ENCODE results near the gene NR6A1.

The NR6A1 gene

DNA sequence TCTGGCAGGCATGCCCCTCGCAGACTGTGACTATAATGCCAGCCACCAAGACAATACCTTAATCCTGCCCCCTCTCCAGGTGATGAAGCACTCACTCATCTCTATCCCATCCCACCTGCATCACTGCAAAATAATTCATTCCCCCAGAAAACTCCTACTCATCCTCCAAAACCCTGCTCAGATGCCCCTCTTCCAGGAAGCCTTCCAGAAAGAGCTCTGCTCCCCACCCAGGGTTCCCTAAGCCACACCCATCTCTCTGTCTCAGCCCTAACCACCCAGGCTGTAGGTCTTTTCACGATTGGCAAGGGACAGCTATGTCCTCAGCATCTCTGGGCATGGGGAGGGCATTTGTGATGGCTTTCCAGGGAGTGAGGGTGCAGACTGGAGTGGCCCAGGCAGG is 281.1 kb downstream of the NR6A1 start:
- H2BK15ac ChIP-seq (ENCODE audit: low read depth, poor library complexity, severe bottlenecking): no peak overlapping the region
- H2BK5ac ChIP-seq (ENCODE audit: low read depth, low read length, poor library complexity, severe bottlenecking): no peak overlapping the region
- H3K18ac ChIP-seq (ENCODE audit: low read depth in 1 of 2, low read length in 2 of 2): no peak overlapping the region
- peak overlapping the region; percentile 72 for H4K91ac ChIP-seq (ENCODE audit: low read length)
- H3K4ac ChIP-seq (ENCODE audit: low read depth in 1 of 2, low read length in 2 of 2): no peak overlapping the region
- H2BK12ac ChIP-seq (ENCODE audit: low read length in 2 of 2): no peak overlapping the region
- no peak overlapping the region for H3K4me2 ChIP-seq (ENCODE audit: low read length, poor library complexity, severe bottlenecking)
- no peak overlapping the region for H2AK5ac ChIP-seq (ENCODE audit: low read length, severe bottlenecking)
- H3K23ac ChIP-seq (ENCODE audit: low read length in 2 of 2): no peak overlapping the region
- no peaks in the 10 kb centered on the region for H3K36me3 ChIP-seq (ENCODE audit: control insufficient read depth in 1 of 2, insufficient read depth in 2 of 2, low read depth in 1 of 2, low read length in 2 of 2)
- no peak for DNase-seq
- H3K27me3 ChIP-seq (ENCODE audit: control insufficient read depth in 1 of 2, insufficient read depth in 1 of 2, low read length in 2 of 2): peaks cover 67 to 89% of the 10 kb centered on the region in 2 experiments
- no peak overlapping the region for H4K8ac ChIP-seq (ENCODE audit: low read length)
- H3K9me3 ChIP-seq (ENCODE audit: control insufficient read depth, low read length): peaks cover 3% of the 10 kb centered on the region
- H3K14ac ChIP-seq (ENCODE audit: low read length in 2 of 2): no peak overlapping the region
- H3K27ac ChIP-seq (ENCODE audit: low read length, poor library complexity, severe bottlenecking): no peak overlapping the region
- H3K9ac ChIP-seq (ENCODE audit: low read length): no peak overlapping the region
- no peaks in the 10 kb centered on the region for H3K4me1 ChIP-seq (ENCODE audit: control insufficient read depth, insufficient read depth, low read depth, low read length)
- 92% methylated on average over 2 of the region's 2 CpGs for WGBS
- H2BK120ac ChIP-seq (ENCODE audit: low read depth, low read length): no peak overlapping the region
- no peaks in the 10 kb centered on the region for H3K79me1 ChIP-seq (replicated peaks; ENCODE audit: low read length, poor library complexity, severe bottlenecking)
- no peak overlapping the region for H2AFZ ChIP-seq (ENCODE audit: low read depth, low read length)
- H3K4me3 ChIP-seq (ENCODE audit: insufficient read depth in 1 of 2, low read depth in 1 of 2, low read length in 2 of 2): no peak overlapping the region

- H3K18ac ChIP-seq (ENCODE audit: low read depth in 1 of 2, low read length in 2 of 2): no peak overlapping the region
- no peak overlapping the region for H2BK15ac ChIP-seq (ENCODE audit: low read depth, poor library complexity, severe bottlenecking)
- no peak overlapping the region for H3K14ac ChIP-seq (ENCODE audit: low read length in 2 of 2)
- H3K4ac ChIP-seq (ENCODE audit: low read depth in 1 of 2, low read length in 2 of 2): no peak overlapping the region
- H4K8ac ChIP-seq (ENCODE audit: low read length): no peak overlapping the region
- H3K23ac ChIP-seq (ENCODE audit: low read length in 2 of 2): no peak overlapping the region
- 83% methylated on average over 13 of the region's 13 CpGs for WGBS
- no peak overlapping the region for H2BK5ac ChIP-seq (ENCODE audit: low read depth, low read length, poor library complexity, severe bottlenecking)
- no peak overlapping the region for H3K4me3 ChIP-seq (ENCODE audit: insufficient read depth in 1 of 2, low read depth in 1 of 2, low read length in 2 of 2)
- H4K91ac ChIP-seq (ENCODE audit: low read length): no peak overlapping the region
- H3K27me3 ChIP-seq (ENCODE audit: control insufficient read depth in 1 of 2, insufficient read depth in 1 of 2, low read length in 2 of 2): peaks cover 59 to 86% of the 10 kb centered on the region in 2 experiments
- H3K27ac ChIP-seq (ENCODE audit: low read length, poor library complexity, severe bottlenecking): no peak overlapping the region
- no peak overlapping the region for H3K9ac ChIP-seq (ENCODE audit: low read length)
- no peak overlapping the region for H2AFZ ChIP-seq (ENCODE audit: low read depth, low read length)
- H2BK12ac ChIP-seq (ENCODE audit: low read length in 2 of 2): no peak overlapping the region
- H2BK120ac ChIP-seq (ENCODE audit: low read depth, low read length): no peak overlapping the region
- H3K4me2 ChIP-seq (ENCODE audit: low read length, poor library complexity, severe bottlenecking): no peak overlapping the region
- H2AK5ac ChIP-seq (ENCODE audit: low read length, severe bottlenecking): no peak overlapping the region
- no peaks in the 10 kb centered on the region for H3K36me3 ChIP-seq (ENCODE audit: control insufficient read depth in 1 of 2, insufficient read depth in 2 of 2, low read depth in 1 of 2, low read length in 2 of 2)
- no peak for DNase-seq
- H3K4me1 ChIP-seq (ENCODE audit: control insufficient read depth, insufficient read depth, low read depth, low read length): no peaks in the 10 kb centered on the region
- H3K9me3 ChIP-seq (ENCODE audit: control insufficient read depth, low read length): peaks cover 3% of the 10 kb centered on the region
- no peaks in the 10 kb centered on the region for H3K79me1 ChIP-seq (replicated peaks; ENCODE audit: low read length, poor library complexity, severe bottlenecking)
These were observed 281.9 kb downstream of the NR6A1 start for GRCh38 chr9:124489222-124489621.

GRCh38 chr9:124488641-124489210 is 282.4 kb downstream of the NR6A1 start:
- H3K9me3 ChIP-seq (ENCODE audit: control insufficient read depth, low read length): peaks cover 3% of the 10 kb centered on the region
- H3K4ac ChIP-seq (ENCODE audit: low read depth in 1 of 2, low read length in 2 of 2): no peak overlapping the region
- no peaks in the 10 kb centered on the region for H3K4me1 ChIP-seq (ENCODE audit: control insufficient read depth, insufficient read depth, low read depth, low read length)
- H2BK120ac ChIP-seq (ENCODE audit: low read depth, low read length): no peak overlapping the region
- peaks cover 57 to 86% of the 10 kb centered on the region in 2 experiments for H3K27me3 ChIP-seq (ENCODE audit: control insufficient read depth in 1 of 2, insufficient read depth in 1 of 2, low read length in 2 of 2)
- H4K91ac ChIP-seq (ENCODE audit: low read length): no peak overlapping the region
- 85% methylated on average over 8 of the region's 8 CpGs for WGBS
- H2AK5ac ChIP-seq (ENCODE audit: low read length, severe bottlenecking): no peak overlapping the region
- no peak overlapping the region for H2BK15ac ChIP-seq (ENCODE audit: low read depth, poor library complexity, severe bottlenecking)
- DNase-seq: no peak
- H3K4me3 ChIP-seq (ENCODE audit: insufficient read depth in 1 of 2, low read depth in 1 of 2, low read length in 2 of 2): no peak overlapping the region
- no peak overlapping the region for H3K27ac ChIP-seq (ENCODE audit: low read length, poor library complexity, severe bottlenecking)
- no peak overlapping the region for H2BK5ac ChIP-seq (ENCODE audit: low read depth, low read length, poor library complexity, severe bottlenecking)
- H4K8ac ChIP-seq (ENCODE audit: low read length): no peak overlapping the region
- H2AFZ ChIP-seq (ENCODE audit: low read depth, low read length): no peak overlapping the region
- no peak overlapping the region for H3K4me2 ChIP-seq (ENCODE audit: low read length, poor library complexity, severe bottlenecking)
- no peak overlapping the region for H3K9ac ChIP-seq (ENCODE audit: low read length)
- no peaks in the 10 kb centered on the region for H3K79me1 ChIP-seq (replicated peaks; ENCODE audit: low read length, poor library complexity, severe bottlenecking)
- no peak overlapping the region for H2BK12ac ChIP-seq (ENCODE audit: low read length in 2 of 2)
- H3K23ac ChIP-seq (ENCODE audit: low read length in 2 of 2): no peak overlapping the region
- no peaks in the 10 kb centered on the region for H3K36me3 ChIP-seq (ENCODE audit: control insufficient read depth in 1 of 2, insufficient read depth in 2 of 2, low read depth in 1 of 2, low read length in 2 of 2)
- no peak overlapping the region for H3K14ac ChIP-seq (ENCODE audit: low read length in 2 of 2)
- no peak overlapping the region for H3K18ac ChIP-seq (ENCODE audit: low read depth in 1 of 2, low read length in 2 of 2)

- H2BK5ac ChIP-seq (ENCODE audit: low read depth, low read length, poor library complexity, severe bottlenecking): no peak overlapping the region
- H3K9me3 ChIP-seq (ENCODE audit: control insufficient read depth, low read length): peaks cover 3% of the 10 kb centered on the region
- peaks cover 59 to 85% of the 10 kb centered on the region in 2 experiments for H3K27me3 ChIP-seq (ENCODE audit: control insufficient read depth in 1 of 2, insufficient read depth in 1 of 2, low read length in 2 of 2)
- H3K4ac ChIP-seq (ENCODE audit: low read depth in 1 of 2, low read length in 2 of 2): no peak overlapping the region
- WGBS: 65% methylated on average over 40 of the region's 40 CpGs
- no peak overlapping the region for H2BK15ac ChIP-seq (ENCODE audit: low read depth, poor library complexity, severe bottlenecking)
- no peak overlapping the region for H2BK120ac ChIP-seq (ENCODE audit: low read depth, low read length)
- no peak overlapping the region for H4K8ac ChIP-seq (ENCODE audit: low read length)
- DNase-seq: no peak
- H3K23ac ChIP-seq (ENCODE audit: low read length in 2 of 2): no peak overlapping the region
- no peak overlapping the region for H3K27ac ChIP-seq (ENCODE audit: low read length, poor library complexity, severe bottlenecking)
- H4K91ac ChIP-seq (ENCODE audit: low read length): no peak overlapping the region
- no peak overlapping the region for H3K4me2 ChIP-seq (ENCODE audit: low read length, poor library complexity, severe bottlenecking)
- H3K4me3 ChIP-seq (ENCODE audit: insufficient read depth in 1 of 2, low read depth in 1 of 2, low read length in 2 of 2): no peak overlapping the region
- no peaks in the 10 kb centered on the region for H3K4me1 ChIP-seq (ENCODE audit: control insufficient read depth, insufficient read depth, low read depth, low read length)
- peak overlapping the region in 1 of 2 experiments; percentile 29 for H3K14ac ChIP-seq (ENCODE audit: low read length in 2 of 2)
- no peaks in the 10 kb centered on the region for H3K79me1 ChIP-seq (replicated peaks; ENCODE audit: low read length, poor library complexity, severe bottlenecking)
- no peak overlapping the region for H2AFZ ChIP-seq (ENCODE audit: low read depth, low read length)
- H3K36me3 ChIP-seq (ENCODE audit: control insufficient read depth in 1 of 2, insufficient read depth in 2 of 2, low read depth in 1 of 2, low read length in 2 of 2): no peaks in the 10 kb centered on the region
- H2AK5ac ChIP-seq (ENCODE audit: low read length, severe bottlenecking): no peak overlapping the region
- H2BK12ac ChIP-seq (ENCODE audit: low read length in 2 of 2): no peak overlapping the region
- no peak overlapping the region for H3K18ac ChIP-seq (ENCODE audit: low read depth in 1 of 2, low read length in 2 of 2)
- no peak overlapping the region for H3K9ac ChIP-seq (ENCODE audit: low read length)
These were observed 283.6 kb downstream of the NR6A1 start for GRCh38 chr9:124487260-124488182.
